Non-pigmented ciliary epithelial cell (primary cell): ENCODE measurements around the gene RIC1.
"Not testable (repeated sequence)": the region's sequence is repeated elsewhere in the genome, so short reads cannot be mapped to it uniquely, and the experiment has no call there.

ENCODE experiments used
- DNase-seq: peaks from one replicate; pipeline ENCODE4 v3.0.0-alpha.2; 2010; ENCODE audit warnings: low read depth

RIC1 gene

GRCh38 chr9:5667391-5667790 is 38.5 kb downstream of the RIC1 start:
- DNase-seq = no peak

- no peak for DNase-seq
Observed at GRCh38 chr9:5670079-5670478, 41.2 kb downstream of the RIC1 start.

GRCh38 chr9:5671711-5672353 is 42.9 kb downstream of the RIC1 start:
- DNase-seq = no peak

GRCh38 chr9:5675046-5675445 is 46.1 kb downstream of the RIC1 start:
- DNase-seq = not testable (repeated sequence)

GRCh38 chr9:5683591-5683990 is 54.7 kb downstream of the RIC1 start:
- not testable (repeated sequence) for DNase-seq

GRCh38 chr9:5684101-5684500 is 55.2 kb downstream of the RIC1 start:
- DNase-seq = no peak

- peak; percentile 28 for DNase-seq
Observed at GRCh38 chr9:5688109-5688508, 59.2 kb downstream of the RIC1 start.

- DNase-seq = no peak
Observed at GRCh38 chr9:5690278-5690677, 61.4 kb downstream of the RIC1 start.

- DNase-seq = no peak
Observed at GRCh38 chr9:5695860-5696259, 67.0 kb downstream of the RIC1 start.

GRCh38 chr9:5696884-5697283 is 68.0 kb downstream of the RIC1 start:
- no peak for DNase-seq

GRCh38 chr9:5698004-5698403 is 69.1 kb downstream of the RIC1 start:
- no peak for DNase-seq

GRCh38 chr9:5698810-5699556 is 70.1 kb downstream of the RIC1 start:
- no peak for DNase-seq

GRCh38 chr9:5708414-5708813 is 79.5 kb downstream of the RIC1 start:
- no peak for DNase-seq

- DNase-seq = no peak
Observed at GRCh38 chr9:5712651-5713390, 83.9 kb downstream of the RIC1 start.

GRCh38 chr9:5714501-5715401 is 85.8 kb downstream of the RIC1 start:
- DNase-seq = no peak

GRCh38 chr9:5715548-5716127 is 86.7 kb downstream of the RIC1 start:
- no peak for DNase-seq

- not testable (repeated sequence) for DNase-seq
Observed at GRCh38 chr9:5717434-5717833, 88.5 kb downstream of the RIC1 start.

GRCh38 chr9:5718296-5719032 is 89.6 kb downstream of the RIC1 start:
- DNase-seq = no peak

GRCh38 chr9:5719100-5719926 is 90.4 kb downstream of the RIC1 start:
- DNase-seq = no peak

GRCh38 chr9:5720151-5720550 is 91.2 kb downstream of the RIC1 start:
- no peak for DNase-seq
